Stimulated activated naive B cell treated with anti-CD40 and anti-IgM and Interleukin-4, amounts not matched to agents 10 μg/mL and 1 μg/mL and 100 μg/mL, for 72 hours (primary cell): Measurements from ENCODE around the gene TBCE.
"Not testable (repeated sequence)": the region's sequence is repeated elsewhere in the genome, so short reads cannot be mapped to it uniquely, and the experiment has no call there.

ENCODE experiments used
- ATAC-seq, 2 donors: fragments of 150-1000 bp; cut with Tn5 transposase; replicated peaks; 2 replicates each; pipeline ENCODE4 v1.10.0; 2021; ENCODE audit warnings: moderate library complexity in 1 of 2
- DNase-seq: peaks from one replicate; pipeline ENCODE4 v3.0.0; 2021
- H3K27ac Mint-ChIP-seq: one replicate; pipeline ENCODE4 v1.8.0; 2022; ENCODE audit warnings: mild to moderate bottlenecking, mixed read lengths
- H3K27me3 Mint-ChIP-seq, 2 donors: one replicate each; pipeline ENCODE4 v1.8.0; 2022; ENCODE audit warnings: mixed read lengths in 2 of 2
- H3K36me3 Mint-ChIP-seq, 2 donors: one replicate each; pipeline ENCODE4 v1.8.0; 2022; ENCODE audit warnings: mixed read lengths in 2 of 2, mild to moderate bottlenecking in 1 of 2
- H3K4me1 Mint-ChIP-seq, 2 donors: one replicate each; pipeline ENCODE4 v1.8.0; 2022; ENCODE audit warnings: mixed read lengths in 2 of 2, mild to moderate bottlenecking in 1 of 2
- H3K4me3 Mint-ChIP-seq, 2 donors: one replicate each; pipeline ENCODE4 v1.8.0; 2022; ENCODE audit warnings: mild to moderate bottlenecking in 2 of 2, mixed read lengths in 2 of 2, moderate library complexity in 1 of 2
- H3K9me3 Mint-ChIP-seq, 2 donors: one replicate each; pipeline ENCODE4 v1.8.0; 2022; ENCODE audit warnings: mixed read lengths in 2 of 2, mild to moderate bottlenecking in 1 of 2

Gene TBCE

DNA sequence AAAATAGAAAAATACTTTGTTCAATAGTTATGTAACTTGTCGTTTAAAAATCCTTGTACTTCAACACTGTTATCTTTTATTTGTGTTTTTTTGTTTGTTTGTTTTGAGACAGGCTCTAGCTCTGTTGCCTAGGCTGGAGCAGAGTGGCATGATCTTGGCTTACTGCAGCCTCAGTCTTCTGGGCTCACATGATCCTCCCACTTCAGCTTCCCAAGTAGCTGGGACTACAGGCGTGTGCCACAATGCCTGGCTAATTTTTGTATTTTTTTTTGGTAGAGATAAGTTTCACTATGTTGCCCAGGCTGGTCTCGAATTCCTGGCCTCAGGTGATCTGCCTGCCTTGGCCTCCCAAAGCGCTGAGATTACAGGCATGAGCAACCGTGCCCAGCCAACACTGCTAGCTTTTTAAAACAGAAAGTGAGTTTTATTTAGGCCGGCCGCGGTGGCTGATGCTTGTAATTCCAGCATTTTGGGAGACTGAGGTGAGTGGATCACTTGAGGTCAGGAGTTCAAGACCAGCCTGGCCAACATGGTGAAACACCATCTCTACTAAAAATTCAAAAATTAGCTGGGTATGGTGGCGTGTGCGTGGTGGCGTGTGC, 11.0 kb downstream of the TBCE start:
- Mint-ChIP-seq H3K36me3 (peaks cover 24 to 32% of the 10 kb centered on the region in 2 donors), H3K4me1 (peaks cover 11 to 14% of the 10 kb centered on the region in 2 donors)
- not testable (repeated sequence) for DNase-seq, H3K9me3 Mint-ChIP-seq, H3K27me3 Mint-ChIP-seq, ATAC-seq, H3K4me3 Mint-ChIP-seq, H3K27ac Mint-ChIP-seq

- not testable (repeated sequence) for ATAC-seq
Measured at GRCh38 chr1:235381955-235382739, 14.9 kb downstream of the TBCE start.

DNA sequence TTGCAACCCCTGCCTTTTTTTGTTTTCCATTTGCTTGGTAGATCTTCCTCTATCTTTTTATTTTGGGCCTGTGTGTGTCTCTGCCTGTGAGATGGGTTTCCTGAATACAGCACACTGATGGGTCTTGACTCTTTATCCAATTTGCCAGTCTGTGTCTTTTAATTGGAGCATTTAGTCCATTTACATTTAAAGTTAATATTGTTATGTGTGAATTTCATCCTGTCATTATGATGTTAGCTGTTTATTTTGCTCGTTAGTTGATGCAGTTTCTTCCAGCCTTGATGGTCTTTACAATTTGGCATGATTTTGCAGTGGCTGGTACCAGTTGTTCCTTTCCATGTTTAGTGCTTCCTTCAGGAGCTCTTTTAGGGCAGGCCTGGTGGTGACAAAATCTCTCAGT, 18.4 kb downstream of the TBCE start:
- not testable (repeated sequence) for H3K27ac Mint-ChIP-seq, H3K27me3 Mint-ChIP-seq, ATAC-seq, DNase-seq, H3K4me1 Mint-ChIP-seq, H3K4me3 Mint-ChIP-seq
- Mint-ChIP-seq H3K9me3 (peaks cover 4 to 11% of the 10 kb centered on the region in 2 donors), H3K36me3 (peaks cover 37 to 45% of the 10 kb centered on the region in 2 donors)

More at GRCh38 chr1:235381955-235382739, 14.9 kb downstream of the TBCE start:
- H3K27me3 Mint-ChIP-seq, H3K9me3 Mint-ChIP-seq, H3K4me3 Mint-ChIP-seq, H3K27ac Mint-ChIP-seq, DNase-seq: not testable (repeated sequence)
- Mint-ChIP-seq H3K36me3 (peaks cover 25 to 40% of the 10 kb centered on the region in 2 donors), H3K4me1 (peaks cover 3 to 14% of the 10 kb centered on the region in 2 donors)

DNA sequence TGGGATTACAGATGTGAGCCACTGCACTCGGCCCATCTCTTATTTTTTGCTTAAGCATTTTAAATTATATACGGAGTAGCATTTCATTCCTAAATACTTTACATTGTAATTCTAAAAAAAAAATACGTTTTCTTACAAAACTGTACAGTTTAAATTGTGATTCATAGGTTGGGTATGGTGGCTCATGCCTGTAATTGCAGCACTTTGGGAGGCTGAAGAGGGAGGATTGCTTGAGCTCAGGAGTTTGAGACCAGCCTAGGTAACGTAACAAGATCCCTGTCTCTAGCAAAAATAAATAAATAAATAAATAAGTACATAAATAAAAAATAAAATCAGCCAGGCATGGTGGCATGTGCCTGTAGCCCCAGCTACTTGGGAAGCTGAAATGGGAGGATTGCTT, 24.6 kb downstream of the TBCE start:
- Mint-ChIP-seq H3K4me3 (no peak overlapping the region), H3K4me1 (peaks cover 1 to 14% of the 10 kb centered on the region in 2 donors), H3K27ac (no peak overlapping the region), H3K9me3 (peaks cover 0 to 5% of the 10 kb centered on the region in 2 donors), H3K36me3 (peaks cover 23 to 34% of the 10 kb centered on the region in 2 donors), H3K27me3 (no peaks in the 10 kb centered on the region)
- ATAC-seq (no peak), DNase-seq (no peak)

GRCh38 chr1:235397733-235398132, 30.5 kb downstream of the TBCE start:
- DNase-seq (no peak), ATAC-seq (no peak)
- no peak overlapping the region for H3K27ac Mint-ChIP-seq
- no peaks in the 10 kb centered on the region for H3K27me3 Mint-ChIP-seq
- peaks cover 7 to 23% of the 10 kb centered on the region in 2 donors for H3K4me1 Mint-ChIP-seq
- peaks cover 24 to 34% of the 10 kb centered on the region in 2 donors for H3K36me3 Mint-ChIP-seq
- no peaks in the 10 kb centered on the region for H3K9me3 Mint-ChIP-seq
- H3K4me3 Mint-ChIP-seq, result no peak overlapping the region

DNA sequence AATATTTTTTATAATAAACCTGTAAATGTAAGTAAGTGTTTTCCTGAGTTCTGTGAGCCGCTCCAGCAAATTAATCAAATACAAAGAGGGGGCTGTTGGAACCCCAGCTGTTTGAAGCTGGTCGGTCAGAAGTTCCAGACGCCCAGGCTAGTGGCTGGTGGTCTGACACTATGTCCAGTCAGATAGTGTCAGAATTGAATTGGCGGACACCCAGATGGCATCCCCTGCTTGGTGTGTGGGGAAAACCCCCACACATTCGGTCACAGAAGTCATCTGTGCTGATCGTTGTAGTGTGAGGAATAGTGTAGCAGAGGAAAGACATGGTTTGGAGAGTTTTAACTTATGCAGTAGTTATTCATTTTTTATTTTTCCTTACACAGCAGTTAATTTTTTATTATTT, 32.4 kb downstream of the TBCE start:
- Mint-ChIP-seq H3K27me3 (no peaks in the 10 kb centered on the region), H3K4me3 (no peak overlapping the region), H3K9me3 (no peaks in the 10 kb centered on the region), H3K36me3 (peaks cover 26 to 42% of the 10 kb centered on the region in 2 donors), H3K27ac (no peak overlapping the region), H3K4me1 (peaks cover 7 to 23% of the 10 kb centered on the region in 2 donors)
- no peak for DNase-seq
- ATAC-seq, result no peak

DNA sequence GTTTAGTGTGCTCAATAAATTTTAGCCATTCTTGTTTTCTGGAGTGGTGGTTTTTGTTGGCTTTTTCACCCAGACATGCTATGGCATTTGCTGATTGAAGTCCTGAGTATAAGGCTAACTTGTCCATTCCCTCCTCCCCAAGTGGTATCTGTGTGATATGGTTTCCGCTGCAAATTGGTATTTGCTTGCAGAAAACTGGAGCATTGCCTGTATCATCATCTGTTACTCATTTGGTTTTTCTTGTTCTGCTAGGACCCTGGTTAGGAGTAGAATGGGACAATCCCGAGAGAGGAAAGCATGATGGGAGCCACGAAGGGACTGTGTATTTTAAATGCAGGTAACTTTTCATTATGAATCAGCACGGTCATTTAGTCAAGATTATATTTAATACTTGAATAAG, 34.0 kb downstream of the TBCE start:
- H3K9me3 Mint-ChIP-seq, result no peaks in the 10 kb centered on the region
- H3K36me3 Mint-ChIP-seq, result peaks cover 19 to 28% of the 10 kb centered on the region in 2 donors
- H3K27me3 Mint-ChIP-seq, result no peaks in the 10 kb centered on the region
- ATAC-seq, result no peak
- H3K27ac Mint-ChIP-seq, result no peak overlapping the region
- H3K4me1 Mint-ChIP-seq, result peaks cover 7 to 11% of the 10 kb centered on the region in 2 donors
- H3K4me3 Mint-ChIP-seq, result no peak overlapping the region
- DNase-seq, result no peak

DNA sequence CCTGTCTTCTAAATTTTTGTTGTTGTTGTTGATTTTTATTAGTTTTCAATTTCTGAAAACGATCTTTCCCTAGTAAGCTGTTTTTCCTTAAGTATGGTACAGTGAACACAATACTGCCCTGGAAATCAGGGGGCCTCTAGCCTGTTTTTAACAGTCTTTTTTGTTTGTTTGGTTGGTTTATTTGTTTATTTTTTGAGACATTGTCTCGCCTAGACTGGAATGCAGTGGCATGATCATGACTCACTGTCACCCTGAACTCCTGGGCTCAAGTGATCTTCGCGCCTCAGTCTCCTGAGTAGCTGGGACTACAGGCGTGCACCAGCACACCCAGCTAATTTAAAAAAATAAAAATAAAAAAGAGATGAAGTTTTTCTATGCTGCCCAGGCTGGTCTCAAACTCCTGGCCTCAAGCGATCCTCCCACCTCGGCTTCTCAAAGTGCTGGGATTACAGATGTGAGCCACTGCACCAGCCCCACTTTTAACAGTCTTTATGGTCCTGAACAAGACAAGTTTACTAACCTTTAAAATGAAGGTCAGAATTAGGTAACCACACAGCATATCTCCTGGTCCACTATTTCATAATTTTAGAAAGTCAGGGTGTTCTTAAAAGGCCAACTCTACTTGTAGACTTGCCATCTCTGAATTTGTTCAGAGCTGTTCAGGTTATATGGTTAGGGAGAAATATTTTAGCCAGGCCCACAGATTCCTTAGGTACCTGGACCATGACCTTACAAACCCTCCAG, 35.4 kb downstream of the TBCE start:
- no peak overlapping the region for H3K4me3 Mint-ChIP-seq
- H3K9me3 Mint-ChIP-seq, result no peaks in the 10 kb centered on the region
- DNase-seq, result no peak

DNA sequence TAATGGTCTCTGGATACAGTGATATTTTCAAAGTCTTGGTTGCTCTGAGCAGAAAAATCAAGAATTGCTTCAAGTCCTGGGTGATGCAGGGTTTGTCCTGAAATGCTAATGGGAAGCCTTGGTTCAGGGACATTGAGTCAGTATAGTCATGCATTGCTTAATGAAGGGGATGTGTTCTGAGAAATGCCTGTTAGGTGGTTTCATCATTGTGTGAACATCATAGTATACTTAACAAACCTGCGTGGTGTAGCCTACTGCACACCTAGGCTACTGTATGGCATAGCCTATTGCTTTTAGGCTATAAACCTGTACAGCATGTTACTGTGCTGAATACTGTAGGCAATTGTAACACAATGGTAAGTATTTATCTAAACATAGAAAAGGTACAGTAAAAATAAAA, 36.4 kb downstream of the TBCE start:
- H3K4me3 Mint-ChIP-seq, result no peak overlapping the region
- peaks cover 11 to 17% of the 10 kb centered on the region in 2 donors for H3K36me3 Mint-ChIP-seq

More for the DNA sequence above, 35.4 kb downstream of the TBCE start:
- Mint-ChIP-seq H3K36me3 (peaks cover 15 to 25% of the 10 kb centered on the region in 2 donors), H3K27me3 (no peaks in the 10 kb centered on the region), H3K4me1 (peaks cover 6 to 7% of the 10 kb centered on the region in 2 donors), H3K27ac (no peak overlapping the region)
- ATAC-seq, result no peak

DNA sequence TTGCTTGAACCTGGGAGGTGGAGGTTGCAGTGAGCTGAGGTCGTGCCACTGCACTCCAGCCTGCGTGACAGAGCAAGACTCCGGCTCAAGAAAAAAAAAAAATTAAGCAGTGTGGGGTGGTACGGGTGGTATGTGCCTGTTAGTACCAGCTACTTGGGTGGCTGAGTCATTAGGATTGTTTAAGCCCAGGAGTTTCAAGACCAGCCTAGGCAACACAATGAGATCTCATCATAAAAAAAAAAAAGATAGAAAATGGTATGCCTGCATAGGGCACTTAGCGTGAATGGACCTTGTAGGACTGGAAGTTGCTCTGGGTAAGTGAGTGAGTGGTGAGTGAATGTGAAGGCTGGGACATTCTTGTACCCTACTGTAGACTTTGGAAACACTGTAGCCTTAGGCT, 37.0 kb downstream of the TBCE start:
- no peaks in the 10 kb centered on the region for H3K27me3 Mint-ChIP-seq
- ATAC-seq (no peak), DNase-seq (no peak)
- H3K27ac Mint-ChIP-seq, result peak overlapping the region; percentile 16
- no peak overlapping the region for H3K4me3 Mint-ChIP-seq
- peaks cover 2 to 4% of the 10 kb centered on the region in 2 donors for H3K4me1 Mint-ChIP-seq
- H3K36me3 Mint-ChIP-seq, result peaks cover 11 to 17% of the 10 kb centered on the region in 2 donors
- H3K9me3 Mint-ChIP-seq, result no peaks in the 10 kb centered on the region

More for the DNA sequence above, 36.4 kb downstream of the TBCE start:
- Mint-ChIP-seq H3K27me3 (no peaks in the 10 kb centered on the region), H3K9me3 (no peaks in the 10 kb centered on the region), H3K4me1 (peaks cover 2 to 4% of the 10 kb centered on the region in 2 donors), H3K27ac (no peak overlapping the region)
- ATAC-seq (no peak), DNase-seq (no peak)

GRCh38 chr1:235407419-235407818, 40.2 kb downstream of the TBCE start:
- H3K27me3 Mint-ChIP-seq, result no peaks in the 10 kb centered on the region
- no peak for DNase-seq
- peaks cover 3 to 9% of the 10 kb centered on the region in 2 donors for H3K36me3 Mint-ChIP-seq
- H3K27ac Mint-ChIP-seq, result no peak overlapping the region
- H3K4me1 Mint-ChIP-seq, result peaks cover 0 to 3% of the 10 kb centered on the region in 2 donors
- ATAC-seq, result no peak
- H3K4me3 Mint-ChIP-seq, result no peak overlapping the region
- no peaks in the 10 kb centered on the region for H3K9me3 Mint-ChIP-seq

DNA sequence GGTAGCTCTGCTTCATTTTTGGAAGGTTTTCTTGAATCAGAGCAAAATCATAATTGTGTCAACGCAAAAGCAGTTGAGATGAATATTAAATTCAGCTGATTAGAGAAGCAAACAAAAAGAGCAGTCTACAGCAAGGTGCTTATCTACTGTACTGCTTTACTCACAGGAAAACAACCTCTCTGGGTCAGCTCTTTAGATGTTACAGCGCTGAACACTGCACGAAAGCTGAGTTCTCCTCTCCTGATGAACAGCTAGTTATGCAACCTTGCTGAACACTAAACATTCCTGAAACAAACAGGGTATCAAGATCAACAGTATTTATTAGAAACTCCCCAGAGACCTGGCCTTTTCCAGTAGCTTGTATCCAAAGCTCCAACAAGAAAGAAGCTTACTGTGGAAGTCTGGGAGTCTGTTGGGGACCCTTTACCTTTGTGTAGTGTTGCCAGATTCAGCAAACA, 41.3 kb downstream of the TBCE start:
- Mint-ChIP-seq H3K4me1 (peaks cover 0 to 3% of the 10 kb centered on the region in 2 donors), H3K36me3 (peaks cover under 1 to 6% of the 10 kb centered on the region in 2 donors), H3K27me3 (no peaks in the 10 kb centered on the region), H3K9me3 (no peaks in the 10 kb centered on the region), H3K4me3 (no peak overlapping the region), H3K27ac (no peak overlapping the region)
- DNase-seq, result no peak
- no peak for ATAC-seq

- Mint-ChIP-seq H3K27me3 (no peaks in the 10 kb centered on the region), H3K4me3 (no peak overlapping the region), H3K4me1 (peaks cover 0 to 3% of the 10 kb centered on the region in 2 donors), H3K27ac (no peak overlapping the region), H3K36me3 (peaks cover under 1 to 2% of the 10 kb centered on the region in 2 donors), H3K9me3 (no peaks in the 10 kb centered on the region)
- DNase-seq (no peak), ATAC-seq (no peak)
Measured at GRCh38 chr1:235409042-235409820, 42.0 kb downstream of the TBCE start.

GRCh38 chr1:235410467-235410866, 43.2 kb downstream of the TBCE start:
- DNase-seq (no peak), ATAC-seq (no peak)
- Mint-ChIP-seq H3K9me3 (no peaks in the 10 kb centered on the region), H3K36me3 (peaks cover 0 to 9% of the 10 kb centered on the region in 2 donors), H3K27me3 (no peaks in the 10 kb centered on the region), H3K4me1 (peaks cover 0 to 3% of the 10 kb centered on the region in 2 donors), H3K27ac (no peak overlapping the region), H3K4me3 (no peak overlapping the region)
